OCI-LY7 (cell line): Measurements from ENCODE around the gene AHNAK2. TPM values are rescaled to one million over a fixed set of nuclear protein-coding genes. Genes with fewer than 3 reads are reported as not detected.

Source experiments
- BruUV-seq: library from RNA; stranded (reverse); fragments of 400-500 nt; replicated peaks from 2 replicates; lab custom pipeline; 2021; lab: Mats Ljungman, UMichigan
- CTCF ChIA-PET: fragments of 300-600 bp; sonication (Branson Sonifier 250); formaldehyde crosslinking; loops from one replicate; lab custom pipeline; 2022; ENCODE audit warnings: antibody characterized with exemption; ENCODE audit not compliant: unreplicated experiment; lab: Charles Lee
- POLR2A ChIA-PET: fragments of 300-600 bp; sonication (Branson Sonifier 250); formaldehyde crosslinking; loops from one replicate; lab custom pipeline; 2022; ENCODE audit warnings: antibody characterized with exemption; lab: Charles Lee
- DNase-seq: peaks from one replicate; pipeline ENCODE4 v3.0.0-alpha.2; 2015; ENCODE audit warnings: low spot score
- H2AFZ ChIP-seq: fragments of 200-600 bp; sonication (generic), shearing (Covaris generic); 2 replicates; pipeline ENCODE4 v1.6.1; 2014; ENCODE audit warnings: mild to moderate bottlenecking, antibody characterized with exemption, low read length, moderate library complexity
- H3K27ac ChIP-seq: fragments of 200-600 bp; sonication (generic); 2 replicates; pipeline ENCODE4 v1.5.1; 2014; ENCODE audit warnings: mixed run types, low read depth, mild to moderate bottlenecking, moderate library complexity, low read length, inconsistent platforms; ENCODE audit not compliant: poor library complexity, severe bottlenecking
- H3K36me3 ChIP-seq: fragments of 200-600 bp; sonication (generic); 2 replicates; pipeline ENCODE4 v1.6.1; 2014; ENCODE audit warnings: mild to moderate bottlenecking, antibody characterized with exemption, low read length, moderate library complexity, mixed read lengths; ENCODE audit not compliant: insufficient read depth
- H3K4me1 ChIP-seq: fragments of 200-600 bp; sonication (generic); 2 replicates; pipeline ENCODE4 v1.5.1; 2014; ENCODE audit warnings: mild to moderate bottlenecking, low read length; ENCODE audit not compliant: insufficient read depth, poor library complexity, severe bottlenecking
- H3K4me2 ChIP-seq: fragments of 200-600 bp; sonication (generic); 2 replicates; pipeline ENCODE4 v1.6.1; 2014; ENCODE audit warnings: mild to moderate bottlenecking, low read length
- H3K4me3 ChIP-seq: fragments of 200-600 bp; sonication (generic); 2 replicates; pipeline ENCODE4 v1.5.1; 2014; ENCODE audit warnings: mild to moderate bottlenecking, low read depth, low read length; ENCODE audit not compliant: poor library complexity, severe bottlenecking
- H3K79me2 ChIP-seq: fragments of 200-600 bp; sonication (generic); 2 replicates; pipeline ENCODE4 v1.6.1; 2016; ENCODE audit warnings: low read depth, mild to moderate bottlenecking, low read length, moderate library complexity, mixed read lengths; ENCODE audit not compliant: insufficient read depth
- H3K9me2 ChIP-seq: fragments of 200-600 bp; sonication (generic); 2 replicates; pipeline ENCODE4 v1.6.1; 2016; ENCODE audit warnings: mild to moderate bottlenecking, low read length, mixed read lengths; ENCODE audit not compliant: insufficient read depth
- H3K9me3 ChIP-seq: fragments of 200-600 bp; sonication (generic); 2 replicates; pipeline ENCODE4 v1.6.1; 2014; ENCODE audit warnings: mild to moderate bottlenecking, mixed run types, low read length, mixed read lengths
- H4K20me1 ChIP-seq: fragments of 200-600 bp; sonication (generic); 2 replicates; pipeline ENCODE4 v1.6.1; 2014; ENCODE audit warnings: mild to moderate bottlenecking, antibody characterized with exemption, low read length, moderate library complexity, mixed read lengths; ENCODE audit not compliant: insufficient read depth
- EZH2phosphoT487 ChIP-seq: fragments of 200-600 bp; sonication (generic); IDR thresholded peaks from 2 replicates; pipeline ENCODE4 v1.6.1; 2018; ENCODE audit warnings: low read depth, borderline replicate concordance, mild to moderate bottlenecking, mixed run types, antibody characterized with exemption, low read length, moderate library complexity, mixed read lengths
- intact Hi-C: fragments of 100-400 bp; cut with micrococcal nuclease; formaldehyde crosslinking; loops from one replicate; pipeline ENCODE4 v1.10.0; 2022; ENCODE audit not compliant: unreplicated experiment
- total RNA-seq, 2 experiments: library from RNA; depleted of rRNA in 1 of 2; stranded (reverse); fragments of >200 nt in 1 of 2; shearing (Covaris generic) in 1 of 2; gene quantifications; 2 replicates each; pipeline ENCODE4 v1.2.3, GENCODE V29; 2014 to 2022
- TF ChIP-seq, protein P1 (sequence below): fragments of 200-600 bp; sonication (generic); conservative IDR thresholded peaks from 2 replicates; pipeline ENCODE4 v1.5.1; 2014; ENCODE audit warnings: mild to moderate bottlenecking, antibody characterized with exemption, low read length, moderate library complexity, mixed read lengths

Gene AHNAK2
- total RNA-seq, 2 experiments from 2014 or later, result 0.61 TPM; not detected in 1

DNA sequence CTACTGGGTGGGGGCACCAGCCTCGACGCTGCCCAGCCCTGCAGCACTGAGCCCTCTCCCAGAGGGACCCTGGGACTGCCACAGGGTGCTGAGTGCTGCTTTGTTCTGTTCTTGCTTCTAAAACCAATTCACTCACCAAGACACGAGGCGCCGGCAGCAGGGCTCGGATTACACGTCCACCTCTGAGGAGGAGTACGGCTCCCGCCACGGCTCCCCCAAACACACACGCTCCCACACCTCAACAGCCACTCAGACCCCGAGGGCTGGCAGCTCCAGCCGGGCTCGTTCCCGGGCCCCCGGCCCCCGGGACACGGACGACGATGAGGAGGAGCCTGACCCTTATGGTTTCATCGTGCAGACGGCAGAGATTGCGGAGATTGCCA is 88.8 kb downstream of the AHNAK2 start:
- H2AFZ ChIP-seq, result no peak overlapping the region
- no peak for DNase-seq
- no peak overlapping the region for H3K27ac ChIP-seq
- H3K9me2 ChIP-seq, result no peaks in the 10 kb centered on the region
- TF ChIP-seq, protein P1, sequence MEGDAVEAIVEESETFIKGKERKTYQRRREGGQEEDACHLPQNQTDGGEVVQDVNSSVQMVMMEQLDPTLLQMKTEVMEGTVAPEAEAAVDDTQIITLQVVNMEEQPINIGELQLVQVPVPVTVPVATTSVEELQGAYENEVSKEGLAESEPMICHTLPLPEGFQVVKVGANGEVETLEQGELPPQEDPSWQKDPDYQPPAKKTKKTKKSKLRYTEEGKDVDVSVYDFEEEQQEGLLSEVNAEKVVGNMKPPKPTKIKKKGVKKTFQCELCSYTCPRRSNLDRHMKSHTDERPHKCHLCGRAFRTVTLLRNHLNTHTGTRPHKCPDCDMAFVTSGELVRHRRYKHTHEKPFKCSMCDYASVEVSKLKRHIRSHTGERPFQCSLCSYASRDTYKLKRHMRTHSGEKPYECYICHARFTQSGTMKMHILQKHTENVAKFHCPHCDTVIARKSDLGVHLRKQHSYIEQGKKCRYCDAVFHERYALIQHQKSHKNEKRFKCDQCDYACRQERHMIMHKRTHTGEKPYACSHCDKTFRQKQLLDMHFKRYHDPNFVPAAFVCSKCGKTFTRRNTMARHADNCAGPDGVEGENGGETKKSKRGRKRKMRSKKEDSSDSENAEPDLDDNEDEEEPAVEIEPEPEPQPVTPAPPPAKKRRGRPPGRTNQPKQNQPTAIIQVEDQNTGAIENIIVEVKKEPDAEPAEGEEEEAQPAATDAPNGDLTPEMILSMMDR, result no peak
- no peak for TF ChIP-seq EZH2phosphoT487
- no peaks in the 10 kb centered on the region for H3K36me3 ChIP-seq
- no TSS peak for BruUV-seq
- ChIA-PET CTCF (no interaction called here), POLR2A (no interaction called here)
- no peaks in the 10 kb centered on the region for H4K20me1 ChIP-seq
- H3K79me2 ChIP-seq, result no peaks in the 10 kb centered on the region
- no peaks in the 10 kb centered on the region for H3K9me3 ChIP-seq
- H3K4me2 ChIP-seq, result no peak overlapping the region
- intact Hi-C loops, result no loop called here
- no peak overlapping the region for H3K4me3 ChIP-seq
- H3K4me1 ChIP-seq, result no peaks in the 10 kb centered on the region

DNA sequence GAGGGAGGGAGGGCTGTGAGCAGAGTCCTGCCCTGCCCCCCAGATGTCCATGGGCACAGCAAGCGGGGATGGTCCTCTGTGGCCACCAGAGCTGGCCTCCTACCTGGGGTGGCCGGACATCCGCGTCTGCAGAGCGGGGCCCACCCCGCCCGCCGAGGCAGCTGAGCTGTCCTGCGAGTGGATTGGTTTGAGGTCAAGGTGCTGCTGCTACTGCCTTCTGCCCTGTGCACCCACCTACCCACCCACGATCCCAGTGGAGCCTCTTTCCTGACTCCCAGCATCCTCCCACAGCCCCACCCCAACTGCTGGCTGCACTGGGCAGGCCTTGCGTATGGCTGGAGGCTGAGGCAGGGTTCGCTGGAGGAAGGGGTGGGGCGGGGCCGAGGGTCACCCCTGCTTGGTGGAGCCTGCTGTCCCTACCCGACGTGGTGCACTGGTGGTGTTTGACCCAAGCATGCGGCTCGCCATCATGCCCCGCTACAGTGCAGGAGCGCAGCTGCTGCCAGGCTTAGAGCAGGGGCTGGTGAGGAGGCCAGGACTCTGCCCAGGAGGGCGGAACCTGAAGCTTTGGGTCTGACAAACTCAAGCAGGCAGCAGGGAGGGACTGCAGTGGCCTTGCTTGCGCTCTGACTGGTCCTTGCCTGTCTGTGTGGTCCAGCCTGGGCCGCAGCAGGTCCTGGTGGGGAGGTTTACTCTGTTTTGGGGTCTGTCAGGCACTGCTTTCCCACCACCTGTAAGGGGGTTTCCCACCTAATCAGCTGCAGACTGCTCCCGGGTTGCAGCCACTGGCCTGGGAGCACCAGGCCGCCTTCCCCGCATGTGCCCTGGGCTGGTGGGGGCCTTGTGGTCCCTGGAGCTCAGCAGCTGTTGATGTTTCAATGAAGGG is 89.4 kb downstream of the AHNAK2 start:
- no peak overlapping the region for H2AFZ ChIP-seq
- no peaks in the 10 kb centered on the region for H4K20me1 ChIP-seq
- no TSS peak for BruUV-seq
- intact Hi-C loops, result no loop called here
- DNase-seq, result no peak
- POLR2A ChIA-PET, result no interaction called here
- H3K4me1 ChIP-seq, result no peaks in the 10 kb centered on the region
- H3K9me2 ChIP-seq, result no peaks in the 10 kb centered on the region
- CTCF ChIA-PET, result no interaction called here
- H3K4me2 ChIP-seq, result no peak overlapping the region
- no peaks in the 10 kb centered on the region for H3K79me2 ChIP-seq
- TF ChIP-seq EZH2phosphoT487, result no peak
- TF ChIP-seq, protein P1, result no peak
- no peaks in the 10 kb centered on the region for H3K36me3 ChIP-seq
- H3K9me3 ChIP-seq, result no peaks in the 10 kb centered on the region
- no peak overlapping the region for H3K4me3 ChIP-seq
- H3K27ac ChIP-seq, result no peak overlapping the region
